Inflammatory macrophage treated with lipopolysaccharide for 4 hours (primary cell): Measurements from ENCODE around the gene SCYGR7.
"Not testable (repeated sequence)": the region's sequence is repeated elsewhere in the genome, so short reads cannot be mapped to it uniquely, and the experiment has no call there.

Experiments used
- DNase-seq: peaks from one replicate; pipeline ENCODE4 v3.0.0-alpha.2; 2020

SCYGR7 gene, protein sequence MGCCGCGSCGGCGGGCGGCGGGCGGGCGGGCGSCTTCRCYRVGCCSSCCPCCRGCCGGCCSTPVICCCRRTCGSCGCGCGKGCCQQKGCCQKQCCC

DNA sequence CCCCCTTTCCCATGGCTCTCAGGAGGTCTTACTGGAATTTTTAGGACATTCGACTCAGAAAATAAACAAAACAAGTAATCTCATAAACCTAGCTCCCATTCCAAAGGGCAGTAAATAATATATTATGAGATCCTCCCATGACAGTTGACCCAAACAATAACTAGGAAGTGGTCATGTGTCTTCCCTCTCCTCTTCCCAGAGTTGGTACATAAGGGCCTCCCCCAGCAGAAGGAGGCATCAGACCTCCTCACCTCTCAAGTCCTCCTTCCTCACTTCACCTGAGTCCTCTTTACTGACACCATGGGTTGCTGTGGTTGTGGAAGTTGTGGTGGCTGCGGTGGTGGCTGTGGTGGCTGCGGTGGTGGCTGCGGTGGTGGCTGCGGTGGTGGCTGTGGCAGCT is at the start of gene SCYGR7:
SCYGR7 (plus strand) TSS at position 301 of the 400 bp plus-strand sequence; CDS start at position 301, 0 bp downstream.
- no peak for DNase-seq

DNA sequence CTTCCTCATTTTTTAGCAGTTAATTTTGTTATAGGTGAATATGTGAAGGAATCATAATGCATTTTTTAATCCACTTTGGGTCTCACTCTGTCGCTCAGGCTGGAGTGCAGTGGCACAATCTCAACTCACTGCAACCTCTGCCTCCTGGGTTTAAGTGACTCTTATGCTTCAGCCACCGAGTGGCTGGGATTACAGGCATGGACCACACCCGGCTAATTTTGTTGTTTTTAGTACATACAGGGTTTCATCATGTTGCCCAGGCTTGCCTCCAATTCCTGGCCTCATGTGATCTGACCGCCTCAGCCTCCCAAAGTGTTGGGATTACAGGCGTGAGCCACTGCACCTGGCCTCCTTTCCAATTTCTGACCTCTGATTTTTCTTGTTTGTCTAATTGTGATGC is 43.9 kb upstream of the SCYGR7 start:
- no peak for DNase-seq

DNA sequence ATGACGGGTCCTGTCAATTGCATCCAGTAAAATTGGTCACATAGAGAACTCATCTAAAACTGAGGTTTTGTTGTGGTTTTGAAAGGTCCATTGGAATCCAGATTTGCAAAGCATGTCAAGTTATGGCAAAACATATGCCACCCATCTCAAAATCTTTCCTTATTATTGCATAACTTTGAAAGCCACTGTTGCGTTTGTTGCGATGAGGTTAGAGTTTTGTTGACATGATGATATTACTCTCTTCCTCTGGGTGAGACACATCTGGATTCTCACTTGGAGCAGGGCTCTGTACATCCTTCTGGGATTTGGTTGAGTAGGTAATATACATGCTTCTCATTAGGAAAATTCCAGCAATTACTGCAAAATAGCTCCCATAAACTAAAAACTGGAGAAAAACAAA is 40.9 kb upstream of the SCYGR7 start:
- DNase-seq: no peak

DNA sequence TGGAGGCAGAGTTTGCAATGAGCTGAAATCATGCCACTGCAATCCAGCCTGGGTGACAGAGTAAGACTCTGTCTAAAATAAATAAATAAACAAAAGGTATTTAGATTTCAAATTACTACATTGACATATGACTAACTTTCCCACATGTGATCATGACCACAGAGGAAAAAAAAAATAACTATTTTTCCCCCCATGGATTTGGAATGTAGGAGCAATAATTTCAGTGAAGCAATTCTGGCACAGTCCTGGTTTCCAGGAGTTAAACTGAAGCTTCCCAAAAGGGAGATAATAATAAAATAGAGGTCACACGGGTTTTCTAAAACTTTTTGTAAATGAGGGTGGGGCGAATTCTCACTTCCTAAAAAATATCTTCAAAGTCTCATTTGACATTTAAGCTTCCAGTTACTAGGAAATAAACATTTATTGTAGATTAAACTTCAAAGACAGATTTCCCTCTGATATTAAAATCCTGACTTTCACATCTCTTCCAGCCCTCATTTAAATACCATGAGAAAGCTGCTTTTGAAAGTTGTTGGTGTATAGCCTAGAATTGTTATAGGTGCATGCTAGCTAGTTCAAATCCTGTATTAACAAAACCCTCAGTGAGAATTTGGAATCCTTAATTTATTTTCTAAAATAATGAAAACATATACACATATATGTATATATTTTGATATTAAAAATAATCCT is 31.0 kb upstream of the SCYGR7 start:
- DNase-seq: no peak

DNA sequence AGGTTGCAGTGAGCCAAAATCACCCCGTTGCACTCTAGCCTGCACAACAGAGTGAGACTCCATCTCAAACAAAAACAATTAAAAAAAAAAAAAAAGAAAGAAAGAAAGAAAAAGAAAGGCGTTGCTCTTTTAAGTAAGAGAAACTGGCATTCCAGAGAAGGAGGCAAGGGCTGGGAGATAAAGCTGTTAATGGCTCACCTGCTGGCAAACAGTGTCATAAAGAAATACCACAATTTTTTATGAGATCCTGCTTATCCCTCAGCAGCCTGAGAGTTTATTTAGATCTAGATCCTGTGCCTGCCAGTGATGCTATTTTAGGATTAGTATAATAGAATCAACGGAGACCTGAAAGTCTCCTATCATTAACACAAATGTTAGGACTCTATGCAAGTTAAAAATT is 26.6 kb upstream of the SCYGR7 start:
- no peak for DNase-seq

DNA sequence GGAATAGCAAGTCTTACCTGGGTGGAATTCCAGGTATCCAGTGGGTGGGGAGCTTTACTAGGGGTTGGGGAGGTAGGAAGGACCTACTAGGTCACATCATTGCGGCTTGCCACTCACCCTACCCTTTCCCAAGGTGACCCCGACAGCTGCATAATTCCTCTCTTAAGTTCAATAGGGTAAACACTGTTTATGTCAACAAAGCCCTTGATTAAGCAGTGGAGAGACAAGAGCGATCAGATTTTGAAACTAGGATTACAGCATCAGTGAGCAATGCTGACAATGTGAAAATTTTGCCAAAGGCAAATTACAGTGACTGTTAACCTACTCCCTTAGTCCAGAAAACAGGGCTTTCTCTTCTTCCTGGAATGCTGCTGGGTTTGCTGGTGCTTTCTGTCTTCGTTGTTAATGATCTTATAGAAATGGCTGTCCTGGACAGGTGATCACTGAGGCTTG is 24.8 kb upstream of the SCYGR7 start:
- DNase-seq: no peak

DNA sequence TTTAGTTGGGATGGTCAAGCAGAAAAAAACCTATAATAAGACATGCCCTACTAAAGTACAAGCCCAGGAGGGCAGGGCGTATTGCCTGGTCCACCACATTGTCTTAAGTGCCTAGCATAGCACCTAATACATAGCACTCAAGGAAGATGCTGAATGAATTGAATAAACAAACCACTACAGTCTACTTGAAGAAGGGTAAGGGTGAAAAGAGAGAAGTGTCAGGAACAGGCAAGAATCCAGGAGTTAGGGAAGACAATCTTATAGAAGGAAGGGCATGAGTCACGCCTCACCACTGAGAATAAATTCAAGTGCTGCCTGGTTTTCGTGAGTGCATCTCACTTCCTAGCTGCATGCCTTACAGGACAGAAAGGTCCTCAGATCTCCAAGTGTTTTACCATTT is 24.2 kb upstream of the SCYGR7 start:
- no peak for DNase-seq

DNA sequence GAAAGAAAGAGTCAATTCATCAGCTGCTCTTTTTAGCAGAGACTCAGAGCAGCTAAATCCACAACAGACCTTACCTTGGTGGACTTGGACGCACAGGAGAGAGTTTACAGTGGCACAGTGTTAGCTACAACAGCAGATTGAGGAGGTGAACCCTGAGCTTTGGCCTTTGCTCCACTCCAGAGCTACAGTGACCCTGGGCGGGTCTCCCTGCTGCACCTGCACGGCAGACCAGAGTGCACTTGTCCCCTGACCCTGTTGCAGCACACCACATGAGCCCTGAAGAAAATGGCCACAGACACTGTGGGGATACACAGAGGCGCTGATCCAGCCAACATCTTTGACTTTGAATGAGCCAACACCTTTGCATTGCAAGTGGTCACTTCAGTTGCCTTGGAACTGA is 21.3 kb upstream of the SCYGR7 start:
- no peak for DNase-seq

DNA sequence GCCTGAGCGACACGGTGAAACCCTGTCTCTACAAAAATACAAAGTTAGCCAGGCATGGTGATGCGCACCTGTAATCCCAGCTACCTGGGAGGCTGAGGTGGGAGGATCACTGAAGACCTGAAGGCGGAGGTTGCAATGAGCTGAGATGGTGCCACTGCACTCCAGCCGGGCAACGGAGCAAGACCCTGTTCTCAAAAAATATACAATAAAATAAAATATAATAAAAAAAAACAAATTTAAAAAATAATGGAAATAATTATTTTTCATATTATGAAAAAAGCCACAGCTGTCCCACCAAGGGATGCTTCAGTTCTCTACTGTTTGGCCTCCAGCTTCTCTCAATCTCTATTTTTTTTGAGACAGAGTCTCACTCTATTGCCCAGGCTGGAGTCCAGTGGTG is 20.7 kb upstream of the SCYGR7 start:
- no peak for DNase-seq

DNA sequence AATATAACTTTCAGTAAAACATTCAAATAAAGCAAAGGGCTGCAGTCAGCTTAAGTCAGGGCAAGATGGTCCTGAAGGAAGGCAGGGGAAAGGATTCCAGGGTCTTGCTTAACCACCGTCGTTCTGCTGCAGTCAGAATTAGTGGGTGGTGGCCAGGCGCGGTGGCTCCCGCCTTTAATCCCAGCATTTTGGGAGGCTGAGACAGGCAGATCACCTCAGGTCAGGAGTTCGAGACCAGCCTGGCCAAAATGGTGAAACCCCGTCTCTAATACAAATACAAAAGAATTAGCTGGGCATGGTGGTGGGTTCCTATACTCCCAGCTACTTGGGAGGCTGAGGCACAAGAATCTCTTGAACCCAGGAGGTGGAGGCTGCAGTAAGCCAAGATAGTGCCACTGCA is 17.1 kb upstream of the SCYGR7 start:
- no peak for DNase-seq

DNA sequence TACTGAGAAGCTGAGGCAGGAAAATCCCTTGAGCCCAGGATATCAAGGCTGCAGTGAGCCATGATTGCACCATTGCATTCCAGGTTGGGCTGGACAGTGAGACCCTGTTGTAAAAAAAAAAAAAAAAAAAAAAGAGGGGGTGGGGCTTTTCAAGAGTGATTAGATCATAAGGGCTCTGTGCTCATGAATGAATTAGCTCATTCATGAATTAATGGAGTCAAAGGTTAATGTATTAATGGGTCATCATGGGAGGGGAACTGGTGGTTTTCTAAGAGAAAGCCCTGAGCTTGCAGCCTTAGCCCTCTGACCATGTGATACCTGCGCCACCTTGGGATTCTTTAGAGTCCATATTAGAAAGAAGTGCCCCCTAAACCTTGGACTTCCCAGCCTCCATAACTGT is 14.8 kb upstream of the SCYGR7 start:
- no peak for DNase-seq

DNA sequence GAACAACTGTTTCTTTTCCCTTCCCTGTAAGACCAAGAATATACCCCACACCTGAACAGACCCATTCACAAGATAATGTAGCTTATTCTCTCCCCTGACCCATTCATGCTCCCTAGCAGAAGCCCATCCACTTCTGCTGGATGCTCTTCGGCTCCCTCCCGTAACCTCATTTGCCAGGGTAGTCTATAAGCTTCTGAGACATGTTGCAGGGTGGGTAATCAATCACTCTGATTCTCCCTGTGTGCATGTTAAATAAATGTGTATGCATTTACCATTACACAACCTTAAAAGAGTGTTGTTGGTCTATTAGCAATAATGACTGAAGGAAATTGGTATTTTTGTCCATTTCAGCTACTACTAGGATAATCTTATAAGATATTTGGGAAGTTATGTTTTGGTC is 11.6 kb upstream of the SCYGR7 start:
- no peak for DNase-seq

DNA sequence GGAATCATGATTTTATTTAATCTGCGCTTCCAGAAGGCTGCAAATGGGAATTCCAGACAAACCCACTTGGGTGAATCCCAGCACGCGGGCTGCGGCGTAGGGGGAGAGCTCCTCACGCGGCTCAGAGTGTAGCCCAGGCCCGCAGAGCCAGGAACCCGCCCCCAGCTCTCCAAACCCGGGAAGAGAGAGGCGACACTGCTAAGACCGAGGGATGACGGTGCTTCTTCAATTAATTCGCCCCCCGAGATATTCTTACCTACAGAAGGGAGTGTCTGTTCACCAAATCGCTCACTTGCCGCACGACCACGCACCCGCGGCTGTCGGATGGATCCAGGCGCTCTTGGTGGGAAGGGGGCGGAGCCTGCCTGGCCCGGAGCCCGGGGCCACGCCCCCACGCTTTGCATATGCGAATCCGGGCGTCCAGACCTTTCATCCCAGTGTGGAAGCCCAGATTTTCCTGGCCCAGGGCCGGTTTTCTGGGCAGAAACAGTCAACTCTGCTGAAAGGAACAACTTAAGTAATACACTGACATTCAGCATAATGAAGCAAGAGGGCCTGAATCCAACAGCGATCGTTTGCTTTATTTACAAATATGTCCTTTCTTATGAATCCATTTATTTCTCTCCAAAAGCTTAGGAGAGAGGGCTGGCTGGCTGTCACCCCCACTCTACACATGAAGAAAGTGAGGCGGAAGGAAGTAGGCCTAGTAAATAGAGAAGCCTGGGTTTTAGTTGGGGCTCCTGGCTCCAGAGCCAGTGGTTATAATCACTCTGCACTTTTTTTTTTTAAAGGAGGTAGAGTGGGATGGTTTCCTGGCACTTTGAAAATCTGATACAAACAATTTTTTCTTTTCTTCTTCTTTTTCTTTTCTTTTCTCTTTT is 10.2 kb upstream of the SCYGR7 start, which contains the start of gene SLC19A3:
SLC19A3 (minus strand) TSS at position 342 of the 881 bp plus-strand sequence. CDS start 15,710 bp downstream, outside the sequence.
- DNase-seq: no peak

DNA sequence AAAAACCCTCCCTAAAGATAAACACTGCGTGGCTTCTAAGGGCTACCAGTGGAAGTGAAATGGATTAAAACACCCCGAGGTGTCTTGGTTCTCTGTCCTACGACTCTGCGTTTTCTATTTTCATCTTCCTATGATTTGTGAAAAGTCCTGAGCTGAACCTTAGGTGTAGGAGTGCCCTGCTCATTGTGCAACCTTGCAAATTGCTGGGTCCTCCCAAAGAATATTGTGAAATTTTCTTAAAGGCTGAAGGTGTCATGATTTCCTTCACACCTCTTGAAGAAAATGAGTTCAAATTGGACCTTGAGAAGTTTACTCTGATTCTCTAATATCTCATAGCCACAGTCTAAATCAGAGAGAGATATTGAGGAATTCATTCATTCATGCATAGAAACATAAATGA is 8.5 kb upstream of the SCYGR7 start:
- no peak for DNase-seq

DNA sequence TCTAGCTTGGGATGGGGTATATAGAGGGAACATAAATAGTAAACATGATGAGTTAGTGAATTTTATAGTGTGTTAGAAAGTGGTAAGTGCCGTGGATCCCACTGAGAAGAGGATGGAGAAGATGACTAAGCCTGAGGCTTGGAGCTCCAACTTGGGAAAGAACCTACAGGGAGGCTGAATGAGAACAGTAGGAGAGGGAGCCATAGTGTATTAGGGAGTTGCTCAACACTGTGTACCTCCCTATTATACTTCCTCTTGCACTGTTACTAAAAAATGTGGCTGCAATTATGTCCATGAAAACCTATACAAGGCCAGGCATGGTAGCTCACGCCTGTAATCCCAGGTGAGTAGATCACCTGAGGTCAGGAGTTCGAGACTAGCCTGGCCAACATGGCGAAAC is 7.5 kb upstream of the SCYGR7 start:
- DNase-seq: peak; percentile 1

DNA sequence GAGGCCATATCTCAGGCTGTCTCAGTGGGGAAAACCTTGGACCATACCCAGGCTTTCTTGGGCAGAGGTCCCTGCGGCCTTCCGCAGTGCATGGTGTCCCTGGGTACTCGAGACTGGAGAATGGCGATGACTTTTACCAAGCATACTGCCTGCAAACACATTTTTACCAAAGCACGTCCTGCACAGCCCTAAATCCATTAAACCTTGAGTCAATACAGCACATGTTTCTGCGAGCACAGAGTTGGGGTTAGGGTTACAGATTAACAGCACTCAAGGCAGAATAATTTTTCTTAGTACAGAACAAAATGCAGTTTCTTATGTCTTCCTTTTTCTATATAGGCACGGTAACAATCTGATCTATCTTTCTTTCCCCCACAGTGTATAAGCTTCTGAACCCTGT is 5.3 kb upstream of the SCYGR7 start:
- DNase-seq: not testable (repeated sequence)

DNA sequence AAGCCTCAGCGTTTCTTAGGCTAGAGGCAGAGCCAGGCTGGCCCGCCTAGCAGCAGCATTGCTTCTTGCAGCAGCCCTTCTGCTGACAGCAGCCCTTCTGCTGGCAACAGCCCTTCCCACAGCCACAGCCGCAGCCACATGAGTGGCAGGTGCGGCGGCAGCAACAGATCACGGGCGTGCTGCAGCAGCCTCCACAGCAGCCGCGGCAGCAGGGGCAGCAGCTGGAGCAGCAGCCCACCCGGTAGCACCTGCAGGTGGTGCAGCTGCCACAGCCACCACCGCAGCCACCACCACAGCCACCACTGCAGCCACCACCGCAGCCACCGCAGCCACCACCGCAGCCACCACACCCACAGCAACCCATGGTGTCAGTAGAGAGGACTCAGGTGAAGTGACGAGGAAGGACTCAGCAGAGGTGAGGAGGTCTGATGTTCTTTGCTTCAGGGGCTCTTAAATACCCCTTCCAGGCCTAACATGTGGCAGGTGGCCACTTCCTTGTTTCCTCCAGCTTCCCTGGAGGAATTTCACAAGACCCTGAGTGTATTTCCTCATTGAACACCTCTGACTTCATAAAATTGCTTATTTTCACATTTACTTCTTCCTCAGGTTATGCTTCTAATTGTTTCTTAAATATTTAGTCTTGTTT is 3.6 kb upstream of the SCYGR7 start, which contains the start of gene SCYGR6:
SCYGR6 (minus strand) TSS at position 364 of the 646 bp plus-strand sequence; CDS start at position 364, 0 bp downstream.
- peak; percentile 19 for DNase-seq

DNA sequence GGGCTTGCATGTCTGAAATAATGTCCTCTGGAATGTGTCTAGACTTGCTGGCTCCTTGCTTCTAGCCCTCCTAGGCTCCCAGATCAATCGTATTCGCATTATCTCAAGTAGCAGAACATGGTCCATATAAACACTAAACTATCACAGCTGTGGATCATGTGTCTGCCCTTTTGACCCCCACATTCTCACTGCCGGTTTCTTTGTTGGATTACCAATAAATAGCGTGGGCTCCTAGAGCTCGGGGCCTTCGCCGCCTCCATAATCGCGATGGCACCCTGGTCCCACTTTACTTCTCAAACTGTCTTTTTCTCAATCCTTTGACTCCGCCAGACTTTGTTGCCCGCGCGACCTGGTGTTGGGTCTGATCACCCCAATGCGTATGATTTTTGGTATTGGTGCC is 11.2 kb downstream of the SCYGR7 start:
- no peak for DNase-seq

DNA sequence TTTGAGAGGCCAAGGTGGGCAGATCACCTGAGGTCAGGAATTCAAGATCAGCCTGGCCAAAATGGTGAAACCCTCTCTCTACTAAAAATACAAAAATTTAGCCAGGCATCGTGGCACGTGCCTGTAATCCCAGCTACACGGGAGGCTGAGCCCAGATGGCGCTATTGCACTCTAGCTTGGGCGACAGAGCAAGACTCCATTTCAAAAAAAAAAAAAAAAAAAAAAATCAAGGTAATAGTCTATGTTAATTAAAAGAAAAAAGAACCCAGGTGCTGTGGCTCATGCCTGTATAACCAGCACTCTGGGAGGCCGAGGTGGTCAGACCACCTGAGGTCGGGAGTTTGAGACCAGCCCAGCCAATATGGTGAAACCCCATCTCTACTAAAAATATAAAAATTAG is 12.6 kb downstream of the SCYGR7 start:
- not testable (repeated sequence) for DNase-seq

DNA sequence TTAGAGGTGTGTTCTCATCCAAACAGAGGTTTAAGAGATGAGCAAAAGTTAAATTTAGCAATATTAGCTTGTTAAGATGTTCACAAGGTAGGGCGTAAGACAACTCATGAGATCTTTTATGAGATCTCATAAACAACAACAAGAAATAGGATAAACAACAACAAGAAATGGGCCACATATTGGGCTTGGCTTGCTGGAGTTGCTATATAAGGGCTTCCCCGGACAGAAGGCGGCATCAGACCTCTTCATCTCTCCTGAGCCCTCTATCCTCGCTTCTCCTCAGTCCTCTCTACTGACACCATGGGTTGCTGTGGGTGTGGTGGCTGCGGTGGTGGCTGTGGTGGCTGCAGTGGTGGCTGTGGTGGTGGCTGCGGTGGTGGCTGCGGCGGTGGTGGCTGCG is 17.5 kb downstream of the SCYGR7 start, which contains the start of gene SCYGR8:
SCYGR8 (plus strand) TSS at position 301 of the 400 bp plus-strand sequence; CDS start at position 301, 0 bp downstream.
- DNase-seq: no peak

DNA sequence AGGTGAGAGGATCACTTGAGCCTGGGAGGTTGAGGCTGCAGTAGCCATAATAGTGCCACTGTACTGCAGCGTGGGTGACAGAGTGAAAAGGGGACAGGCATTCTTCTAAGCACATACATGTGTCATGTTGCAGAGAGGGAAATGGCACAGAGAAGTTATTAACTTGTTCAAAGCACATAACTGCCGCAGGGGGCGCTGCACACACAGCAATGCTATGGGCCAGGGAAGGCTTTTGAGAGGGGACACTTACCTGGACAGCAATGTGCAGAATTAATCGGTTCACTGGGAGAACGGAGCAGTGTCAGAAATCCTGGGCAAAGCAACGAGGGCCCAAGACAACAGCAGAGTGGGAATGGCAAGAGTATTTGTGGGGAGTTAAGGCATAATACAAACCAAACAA is 19.9 kb downstream of the SCYGR7 start:
- DNase-seq: no peak

DNA sequence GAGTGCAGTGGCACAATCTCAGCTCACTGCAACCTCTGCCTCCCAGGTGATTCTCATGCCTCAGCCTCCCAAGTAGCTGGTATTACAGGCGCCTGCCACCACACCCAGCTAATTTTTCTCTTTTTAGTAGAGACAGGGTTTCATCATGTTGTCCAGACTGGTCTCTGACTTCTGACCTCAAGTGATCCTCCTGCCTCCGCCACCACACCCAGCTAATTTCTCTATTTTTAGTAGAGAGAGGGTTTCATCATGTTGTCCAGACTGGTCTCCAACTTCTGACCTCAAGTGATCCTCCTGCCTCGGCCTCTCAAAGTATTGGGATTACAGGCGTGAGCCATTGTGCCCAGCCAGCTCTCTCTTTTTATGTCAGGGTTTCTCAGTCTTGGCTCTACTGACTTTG is 28.1 kb downstream of the SCYGR7 start:
- DNase-seq: not testable (repeated sequence)
